Measurements from ENCODE around the gene PUS3. TPM values are rescaled to one million over a fixed set of nuclear protein-coding genes. Genes with fewer than 3 reads are reported as not detected.
A peak's percentile ranks its signal among the peaks of the same experiment; 100 is the strongest.

PUS3 gene
- total RNA-seq, 4 donors from 2014 or later: 2.5 to 7.9 (median 5.8) TPM

DNA sequence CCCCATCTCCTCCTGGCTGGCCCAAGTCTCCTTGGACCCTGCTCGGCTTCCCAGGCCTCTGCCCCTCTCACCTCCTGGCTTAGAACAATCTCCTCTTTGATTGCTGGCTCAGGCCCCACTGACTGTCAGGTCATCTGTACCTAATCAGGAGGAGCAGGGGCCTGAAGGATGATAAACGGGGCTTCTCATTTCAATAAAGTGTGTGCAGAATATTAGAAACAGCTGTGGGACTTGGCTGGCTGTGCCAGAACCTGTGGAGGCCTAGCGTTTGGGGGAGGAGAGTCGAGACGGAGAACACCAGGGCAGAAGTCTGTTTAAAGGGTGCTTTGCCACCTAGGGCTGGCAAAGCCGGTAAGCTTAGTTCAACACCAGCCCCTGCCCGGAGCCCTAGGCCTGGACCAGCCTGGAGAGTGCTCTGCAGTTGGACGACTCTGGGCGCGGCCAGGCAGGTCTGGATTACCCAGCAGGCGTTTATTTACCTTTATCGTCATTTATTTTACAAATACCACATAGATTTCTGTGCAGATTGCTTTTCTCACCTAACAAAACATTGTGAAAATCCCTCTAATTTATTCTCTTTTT lies 32.7 kb upstream of the PUS3 start:
- no peak for TF ChIP-seq CTCF (IDR thresholded peaks at IDR 0.05)
- TF ChIP-seq POLR2A (IDR thresholded peaks at IDR 0.05): no peak
- no peaks in the 10 kb centered on the region for H3K9me3 ChIP-seq
- no peak overlapping the region for H3K4me3 ChIP-seq
- no peak overlapping the region for H3K27ac ChIP-seq
- no peaks in the 10 kb centered on the region for H3K27me3 ChIP-seq
- DNase-seq: peak in 1 of 3 donors; percentile 17
- H3K36me3 ChIP-seq: no peaks in the 10 kb centered on the region
- H3K4me1 ChIP-seq: no peaks in the 10 kb centered on the region

GRCh38 chr11:125935056-125935455 lies 32.0 kb upstream of the PUS3 start:
- no peak for TF ChIP-seq POLR2A (IDR thresholded peaks at IDR 0.05)
- TF ChIP-seq CTCF (IDR thresholded peaks at IDR 0.05): no peak
- H3K9me3 ChIP-seq: no peaks in the 10 kb centered on the region
- H3K36me3 ChIP-seq: no peaks in the 10 kb centered on the region
- H3K4me1 ChIP-seq: no peaks in the 10 kb centered on the region
- no peak overlapping the region for H3K27ac ChIP-seq
- H3K27me3 ChIP-seq: no peaks in the 10 kb centered on the region
- H3K4me3 ChIP-seq: no peak overlapping the region
- DNase-seq: no peak

DNA sequence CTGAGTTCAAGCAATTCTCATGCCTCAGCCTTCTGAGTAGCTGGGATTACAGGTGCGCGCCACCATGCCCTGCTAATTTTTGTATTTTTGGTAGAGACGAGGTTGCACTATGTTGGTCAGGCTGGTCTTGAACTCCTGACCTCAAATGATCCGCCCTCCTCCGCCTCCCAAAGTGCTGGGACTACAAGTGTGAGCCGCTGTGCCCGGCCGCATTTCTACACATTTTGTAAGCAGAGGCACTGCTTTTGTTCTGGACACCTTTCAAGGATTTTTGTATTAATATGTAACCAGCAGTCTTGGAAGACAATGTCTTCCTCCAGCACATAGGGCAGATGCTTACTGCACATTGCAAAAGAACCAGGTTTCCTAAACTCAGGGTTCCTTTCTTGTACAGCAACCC lies 31.5 kb upstream of the PUS3 start:
- no peak overlapping the region for H3K4me3 ChIP-seq

GRCh38 chr11:125933030-125933813 lies 30.2 kb upstream of the PUS3 start:
- no peaks in the 10 kb centered on the region for H3K36me3 ChIP-seq
- H3K9me3 ChIP-seq: no peaks in the 10 kb centered on the region
- no peaks in the 10 kb centered on the region for H3K4me1 ChIP-seq
- no peak overlapping the region for H3K27ac ChIP-seq
- H3K4me3 ChIP-seq: no peak overlapping the region
- H3K27me3 ChIP-seq: no peaks in the 10 kb centered on the region
- TF ChIP-seq CTCF (IDR thresholded peaks at IDR 0.05) (no peak), POLR2A (IDR thresholded peaks at IDR 0.05) (no peak)
- DNase-seq: no peak

More for the DNA sequence above, 31.5 kb upstream of the PUS3 start:
- no peak for DNase-seq
- TF ChIP-seq CTCF (IDR thresholded peaks at IDR 0.05) (no peak), POLR2A (IDR thresholded peaks at IDR 0.05) (no peak)
- no peak overlapping the region for H3K27ac ChIP-seq
- no peaks in the 10 kb centered on the region for H3K4me1 ChIP-seq
- H3K36me3 ChIP-seq: no peaks in the 10 kb centered on the region
- no peaks in the 10 kb centered on the region for H3K27me3 ChIP-seq
- no peaks in the 10 kb centered on the region for H3K9me3 ChIP-seq

DNA sequence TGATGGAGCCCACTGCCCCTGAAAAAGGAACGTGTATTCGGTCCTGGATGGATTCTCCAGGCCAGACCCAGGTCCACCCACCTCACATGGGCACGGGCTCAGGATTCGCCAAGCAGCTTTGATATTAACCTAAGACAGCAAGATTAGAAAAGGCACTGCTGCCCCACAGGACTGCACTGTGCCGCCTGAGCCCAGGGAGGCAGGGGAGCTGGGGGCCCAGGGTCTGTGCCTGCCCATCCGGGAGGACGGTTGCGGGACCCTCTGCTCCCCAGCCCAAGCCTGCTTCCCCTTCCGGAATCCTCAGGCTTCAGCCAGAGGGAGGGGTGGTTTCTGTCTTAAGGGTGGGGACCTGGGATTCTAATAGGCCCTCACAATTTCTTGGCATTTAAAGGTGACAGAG lies 29.3 kb upstream of the PUS3 start:
- TF ChIP-seq CTCF (IDR thresholded peaks at IDR 0.05) (no peak), POLR2A (IDR thresholded peaks at IDR 0.05) (no peak)
- no peaks in the 10 kb centered on the region for H3K9me3 ChIP-seq
- no peak overlapping the region for H3K27ac ChIP-seq
- H3K4me3 ChIP-seq: no peak overlapping the region
- H3K4me1 ChIP-seq: no peaks in the 10 kb centered on the region
- H3K27me3 ChIP-seq: no peaks in the 10 kb centered on the region
- no peaks in the 10 kb centered on the region for H3K36me3 ChIP-seq
- DNase-seq: no peak

All from Peyer's patch (tissue), 4 donors.